Liver (tissue), 9 donors: Measurements from ENCODE around the gene FEV. TPM values are rescaled to one million over a fixed set of nuclear protein-coding genes. Genes with fewer than 3 reads are reported as not detected.

ENCODE experiments used
- DNase-seq: peaks from one replicate; pipeline ENCODE4 v3.0.0-alpha.2; 2017; ENCODE audit warnings: low spot score
- H3K27ac ChIP-seq, 2 donors: one replicate each; pipeline ENCODE4 v1.7.0; 2013; ENCODE audit warnings: inconsistent platforms in 2 of 2, low read length in 2 of 2, control low read depth in 1 of 2, low read depth in 1 of 2, mild to moderate bottlenecking in 1 of 2
- H3K27me3 ChIP-seq, 4 donors: one replicate each; pipeline versions ENCODE4 v1.6.1 to v1.7.0; 2013; ENCODE audit warnings: low read length in 3 of 4, inconsistent platforms in 1 of 4, mild to moderate bottlenecking in 1 of 4, moderate library complexity in 1 of 4; ENCODE audit not compliant: control insufficient read depth in 4 of 4, insufficient read depth in 4 of 4
- H3K36me3 ChIP-seq, 4 donors: one replicate each; pipeline versions ENCODE4 v1.6.1 to v1.7.0; 2013; ENCODE audit warnings: low read length in 3 of 4, mild to moderate bottlenecking in 3 of 4, low read depth in 1 of 4, moderate library complexity in 1 of 4; ENCODE audit not compliant: control insufficient read depth in 4 of 4, insufficient read depth in 3 of 4
- H3K4me1 ChIP-seq, 4 donors: one replicate each; pipeline versions ENCODE4 v1.6.1 to v1.7.0; 2013; ENCODE audit warnings: low read length in 3 of 4, mild to moderate bottlenecking in 3 of 4, moderate library complexity in 1 of 4; ENCODE audit not compliant: control insufficient read depth in 4 of 4, insufficient read depth in 4 of 4
- H3K4me3 ChIP-seq, 3 donors: one replicate each; pipeline versions ENCODE4 v1.6.1 to v1.7.0; 2013; ENCODE audit warnings: low read length in 3 of 3, control low read depth in 1 of 3, low read depth in 1 of 3, mild to moderate bottlenecking in 1 of 3
- H3K9ac ChIP-seq, 2 donors: one replicate each; pipeline ENCODE4 v1.7.0; 2013; ENCODE audit warnings: low read length in 2 of 2, mild to moderate bottlenecking in 2 of 2, moderate library complexity in 2 of 2, control low read depth in 1 of 2, low read depth in 1 of 2
- H3K9me3 ChIP-seq, 4 donors: one replicate each; pipeline versions ENCODE4 v1.6.1 to v1.7.0; 2013; ENCODE audit warnings: low read length in 3 of 4; ENCODE audit not compliant: control insufficient read depth in 4 of 4
- EGR1 ChIP-seq, 2 donors: IDR thresholded peaks; 2 replicates each; pipeline ENCODE4 v1.6.1; 2016 to 2018; ENCODE audit warnings: antibody characterized with exemption in 2 of 2, low read depth in 2 of 2
- FOXA1 ChIP-seq: IDR thresholded peaks from 2 replicates; pipeline ENCODE4 v1.6.1; 2016; ENCODE audit warnings: antibody characterized with exemption
- FOXA2 ChIP-seq: IDR thresholded peaks from 2 replicates; pipeline ENCODE4 v1.6.1; 2016; ENCODE audit warnings: antibody characterized with exemption
- GABPA ChIP-seq, 2 donors: IDR thresholded peaks in 1 of 2; conservative IDR thresholded peaks in 1 of 2; 2 replicates each; pipeline ENCODE4 v1.6.1; 2016; ENCODE audit warnings: antibody characterized with exemption in 2 of 2, mild to moderate bottlenecking in 1 of 2, moderate library complexity in 1 of 2
- HNF4A ChIP-seq, 2 donors: conservative IDR thresholded peaks; 2 replicates each; pipeline ENCODE4 v1.6.1; 2016; ENCODE audit warnings: antibody characterized with exemption in 2 of 2, mild to moderate bottlenecking in 2 of 2
- HNF4G ChIP-seq: IDR thresholded peaks from 2 replicates; pipeline ENCODE4 v1.6.1; 2016; ENCODE audit warnings: antibody characterized with exemption
- JUND ChIP-seq, 2 donors: IDR thresholded peaks; 2 replicates each; pipeline ENCODE4 v1.6.1; 2016; ENCODE audit warnings: antibody characterized with exemption in 2 of 2
- NR2F2 ChIP-seq: IDR thresholded peaks from 2 replicates; pipeline ENCODE4 v1.6.1; 2016; ENCODE audit warnings: antibody characterized with exemption
- RAD21 ChIP-seq, 2 donors: IDR thresholded peaks; 2 replicates each; pipeline ENCODE4 v1.6.1; 2016; ENCODE audit warnings: antibody characterized with exemption in 2 of 2, mild to moderate bottlenecking in 2 of 2
- RXRA ChIP-seq, 2 donors: IDR thresholded peaks; 2 replicates each; pipeline ENCODE4 v1.6.1; 2017 to 2018; ENCODE audit warnings: antibody characterized with exemption in 2 of 2, mild to moderate bottlenecking in 1 of 2
- SP1 ChIP-seq: IDR thresholded peaks from 2 replicates; pipeline ENCODE4 v1.6.1; 2018; ENCODE audit warnings: antibody characterized with exemption, mild to moderate bottlenecking
- TAF1 ChIP-seq: conservative IDR thresholded peaks from 2 replicates; pipeline ENCODE4 v1.6.1; 2016; ENCODE audit warnings: antibody characterized with exemption, mild to moderate bottlenecking
- YY1 ChIP-seq: IDR thresholded peaks from 2 replicates; pipeline ENCODE4 v1.6.1; 2016; ENCODE audit warnings: antibody characterized with exemption, mild to moderate bottlenecking
- WGBS: extraction: QIAGEN DNeasy Blood & Tissue Kit; methylation state at CpG from one replicate; pipeline ENCODE4 v1.1.7; 2013; 5-methylcytosine and 5-hydroxymethylcytosine counted together
- polyA plus RNA-seq, 2 donors: library from polyadenylated mRNA; stranded (reverse) in 1 of 2; unstranded in 1 of 2; fragments of 200-250 nt in 1 of 2; fragments of >200 nt in 1 of 2; fragmentation: Nextera tagmentation in 1 of 2; extraction: Ambion mirVana in 1 of 2; gene quantifications; one replicate each; pipeline versions ENCODE4 v1.2.1 to v1.2.3, GENCODE V29; 2013 to 2015
- total RNA-seq, 2 donors: library from RNA; depleted of rRNA; stranded (reverse); fragments of >200 nt; gene quantifications; one replicate each; pipeline ENCODE4 v1.2.3, GENCODE V29; 2014
- TF ChIP-seq, protein P1 (sequence below): IDR thresholded peaks from 2 replicates; pipeline ENCODE4 v1.6.1; 2016; ENCODE audit warnings: antibody characterized with exemption
- TF ChIP-seq, protein P2 (sequence below): IDR thresholded peaks from 2 replicates; pipeline ENCODE4 v1.6.1; 2016; ENCODE audit warnings: antibody characterized with exemption
- TF ChIP-seq, protein P3 (sequence below): IDR thresholded peaks from 2 replicates; pipeline ENCODE4 v1.6.1; 2016; ENCODE audit warnings: antibody characterized with exemption, mild to moderate bottlenecking
- TF ChIP-seq, protein P4 (sequence below): fragments of 150-350 bp; IDR thresholded peaks from 2 replicates; pipeline ENCODE4 v1.5.1; 2017; ENCODE audit warnings: improper control_type of control experiment, low read depth, low read length; ENCODE audit not compliant: missing input control
- donor health status: healthy.
- donor health status: healthy.
- donor health status: healthy.
- donor health status: healthy.
- donor health status: healthy.

FEV gene
- total and polyA plus RNA-seq, 4 donors: not detected

DNA sequence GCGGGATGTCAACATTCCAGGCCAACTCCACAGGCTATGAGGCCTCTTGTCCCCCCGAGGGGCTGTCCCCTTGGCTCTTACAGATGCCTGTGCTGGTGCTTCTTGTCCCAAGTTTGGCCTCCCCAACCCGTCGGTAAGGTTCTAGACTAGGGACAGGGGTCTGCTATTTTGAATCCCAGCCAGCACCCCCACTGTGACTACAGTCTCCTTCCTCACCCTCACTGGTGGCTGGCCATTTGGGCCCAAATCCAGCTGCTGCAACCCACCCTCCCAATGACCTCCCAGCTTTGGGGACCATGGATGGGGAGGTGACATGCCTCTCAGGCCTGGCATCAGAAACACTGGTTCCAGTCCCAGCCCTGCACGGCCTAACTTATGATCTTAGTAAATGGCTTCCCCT lies 37.6 kb upstream of the FEV start:
- Histone ChIP-seq H3K4me1 (no peaks in the 10 kb centered on the region), H3K27ac (no peak overlapping the region), H3K36me3 (no peaks in the 10 kb centered on the region), H3K9me3 (no peaks in the 10 kb centered on the region), H3K27me3 (no peaks in the 10 kb centered on the region), H3K9ac (no peak overlapping the region), H3K4me3 (no peak overlapping the region)
- 92% methylated on average over 5 of the region's 5 CpGs for WGBS
- TF ChIP-seq, protein P1, sequence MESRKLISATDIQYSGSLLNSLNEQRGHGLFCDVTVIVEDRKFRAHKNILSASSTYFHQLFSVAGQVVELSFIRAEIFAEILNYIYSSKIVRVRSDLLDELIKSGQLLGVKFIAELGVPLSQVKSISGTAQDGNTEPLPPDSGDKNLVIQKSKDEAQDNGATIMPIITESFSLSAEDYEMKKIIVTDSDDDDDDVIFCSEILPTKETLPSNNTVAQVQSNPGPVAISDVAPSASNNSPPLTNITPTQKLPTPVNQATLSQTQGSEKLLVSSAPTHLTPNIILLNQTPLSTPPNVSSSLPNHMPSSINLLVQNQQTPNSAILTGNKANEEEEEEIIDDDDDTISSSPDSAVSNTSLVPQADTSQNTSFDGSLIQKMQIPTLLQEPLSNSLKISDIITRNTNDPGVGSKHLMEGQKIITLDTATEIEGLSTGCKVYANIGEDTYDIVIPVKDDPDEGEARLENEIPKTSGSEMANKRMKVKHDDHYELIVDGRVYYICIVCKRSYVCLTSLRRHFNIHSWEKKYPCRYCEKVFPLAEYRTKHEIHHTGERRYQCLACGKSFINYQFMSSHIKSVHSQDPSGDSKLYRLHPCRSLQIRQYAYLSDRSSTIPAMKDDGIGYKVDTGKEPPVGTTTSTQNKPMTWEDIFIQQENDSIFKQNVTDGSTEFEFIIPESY: no peak
- TF ChIP-seq HNF4A (conservative IDR thresholded peaks at IDR 0.05) (no peak), FOXA2 (no peak), HNF4G (no peak), JUND (IDR thresholded peaks at IDR 0.05) (no peak), SP1 (no peak), RXRA (IDR thresholded peaks at IDR 0.05) (no peak), TAF1 (no peak), NR2F2 (no peak), GABPA (IDR thresholded peaks at IDR 0.05 in 1 of 2, conservative IDR thresholded peaks at IDR 0.05 in 1 of 2) (no peak)
- TF ChIP-seq, protein P2, sequence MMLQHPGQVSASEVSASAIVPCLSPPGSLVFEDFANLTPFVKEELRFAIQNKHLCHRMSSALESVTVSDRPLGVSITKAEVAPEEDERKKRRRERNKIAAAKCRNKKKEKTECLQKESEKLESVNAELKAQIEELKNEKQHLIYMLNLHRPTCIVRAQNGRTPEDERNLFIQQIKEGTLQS: no peak
- TF ChIP-seq, protein P3, sequence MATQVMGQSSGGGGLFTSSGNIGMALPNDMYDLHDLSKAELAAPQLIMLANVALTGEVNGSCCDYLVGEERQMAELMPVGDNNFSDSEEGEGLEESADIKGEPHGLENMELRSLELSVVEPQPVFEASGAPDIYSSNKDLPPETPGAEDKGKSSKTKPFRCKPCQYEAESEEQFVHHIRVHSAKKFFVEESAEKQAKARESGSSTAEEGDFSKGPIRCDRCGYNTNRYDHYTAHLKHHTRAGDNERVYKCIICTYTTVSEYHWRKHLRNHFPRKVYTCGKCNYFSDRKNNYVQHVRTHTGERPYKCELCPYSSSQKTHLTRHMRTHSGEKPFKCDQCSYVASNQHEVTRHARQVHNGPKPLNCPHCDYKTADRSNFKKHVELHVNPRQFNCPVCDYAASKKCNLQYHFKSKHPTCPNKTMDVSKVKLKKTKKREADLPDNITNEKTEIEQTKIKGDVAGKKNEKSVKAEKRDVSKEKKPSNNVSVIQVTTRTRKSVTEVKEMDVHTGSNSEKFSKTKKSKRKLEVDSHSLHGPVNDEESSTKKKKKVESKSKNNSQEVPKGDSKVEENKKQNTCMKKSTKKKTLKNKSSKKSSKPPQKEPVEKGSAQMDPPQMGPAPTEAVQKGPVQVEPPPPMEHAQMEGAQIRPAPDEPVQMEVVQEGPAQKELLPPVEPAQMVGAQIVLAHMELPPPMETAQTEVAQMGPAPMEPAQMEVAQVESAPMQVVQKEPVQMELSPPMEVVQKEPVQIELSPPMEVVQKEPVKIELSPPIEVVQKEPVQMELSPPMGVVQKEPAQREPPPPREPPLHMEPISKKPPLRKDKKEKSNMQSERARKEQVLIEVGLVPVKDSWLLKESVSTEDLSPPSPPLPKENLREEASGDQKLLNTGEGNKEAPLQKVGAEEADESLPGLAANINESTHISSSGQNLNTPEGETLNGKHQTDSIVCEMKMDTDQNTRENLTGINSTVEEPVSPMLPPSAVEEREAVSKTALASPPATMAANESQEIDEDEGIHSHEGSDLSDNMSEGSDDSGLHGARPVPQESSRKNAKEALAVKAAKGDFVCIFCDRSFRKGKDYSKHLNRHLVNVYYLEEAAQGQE: no peak
- no peak for DNase-seq

DNA sequence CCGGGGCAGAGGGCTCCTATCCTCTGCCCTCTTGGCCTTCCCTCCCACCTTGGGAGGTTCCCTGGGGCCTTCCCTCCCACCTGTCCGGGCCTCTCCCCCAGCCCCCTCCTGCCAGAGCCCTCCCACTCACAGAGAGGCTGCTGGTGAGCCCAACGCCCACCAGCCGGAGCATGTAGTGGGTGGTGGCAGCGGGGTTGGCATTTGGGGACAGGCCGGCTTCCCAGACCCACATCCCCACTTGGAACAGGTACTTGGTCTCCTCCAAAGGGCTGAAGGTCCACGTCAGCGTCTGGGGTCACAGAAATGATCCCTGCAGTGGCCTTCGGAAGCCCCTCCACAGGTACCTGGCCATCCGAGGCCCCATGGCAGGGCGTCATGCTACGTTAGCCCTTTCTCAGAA lies 37.1 kb upstream of the FEV start:
- Histone ChIP-seq H3K9me3 (no peaks in the 10 kb centered on the region), H3K4me3 (no peak overlapping the region), H3K9ac (no peak overlapping the region), H3K4me1 (no peaks in the 10 kb centered on the region), H3K36me3 (no peaks in the 10 kb centered on the region), H3K27me3 (no peaks in the 10 kb centered on the region), H3K27ac (no peak overlapping the region)
- TF ChIP-seq TAF1: no peak
- DNase-seq: no peak
- 87% methylated on average over 12 of the region's 12 CpGs for WGBS

DNA sequence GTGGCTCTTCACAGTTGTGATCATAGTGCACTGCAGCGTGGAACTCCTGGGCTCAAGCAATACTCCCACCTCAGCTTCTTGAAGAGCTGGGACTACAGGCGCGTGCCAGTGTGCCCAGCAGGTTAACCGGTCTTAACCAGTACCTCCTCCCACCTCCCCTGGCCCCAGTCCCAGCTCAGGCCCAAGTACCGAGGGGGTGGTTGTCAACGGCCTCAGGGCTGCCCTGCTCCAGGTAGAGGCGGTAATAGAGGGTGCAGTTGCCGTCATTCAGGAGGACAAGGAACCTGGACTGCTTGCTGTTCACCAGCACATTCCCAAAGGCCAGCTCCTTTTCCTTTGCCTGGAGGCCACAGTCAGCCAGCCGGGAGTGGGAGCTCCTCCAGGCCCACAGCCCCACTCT lies 36.6 kb upstream of the FEV start:
- Histone ChIP-seq H3K4me1 (no peaks in the 10 kb centered on the region), H3K27ac (no peak overlapping the region), H3K36me3 (no peaks in the 10 kb centered on the region), H3K9me3 (no peaks in the 10 kb centered on the region), H3K27me3 (no peaks in the 10 kb centered on the region), H3K4me3 (no peak overlapping the region), H3K9ac (no peak overlapping the region)
- WGBS: 86% methylated on average over 9 of the region's 9 CpGs
- no peak for DNase-seq
- no peak for TF ChIP-seq JUND (IDR thresholded peaks at IDR 0.05)
- no peak for TF ChIP-seq TAF1
- TF ChIP-seq, protein P3: no peak
- TF ChIP-seq SP1: no peak
- no peak for TF ChIP-seq NR2F2
- no peak for TF ChIP-seq RAD21 (IDR thresholded peaks at IDR 0.05)
- no peak for TF ChIP-seq RXRA (IDR thresholded peaks at IDR 0.05)
- no peak for TF ChIP-seq FOXA1
- TF ChIP-seq GABPA (IDR thresholded peaks at IDR 0.05 in 1 of 2, conservative IDR thresholded peaks at IDR 0.05 in 1 of 2): no peak
- TF ChIP-seq, protein P4, sequence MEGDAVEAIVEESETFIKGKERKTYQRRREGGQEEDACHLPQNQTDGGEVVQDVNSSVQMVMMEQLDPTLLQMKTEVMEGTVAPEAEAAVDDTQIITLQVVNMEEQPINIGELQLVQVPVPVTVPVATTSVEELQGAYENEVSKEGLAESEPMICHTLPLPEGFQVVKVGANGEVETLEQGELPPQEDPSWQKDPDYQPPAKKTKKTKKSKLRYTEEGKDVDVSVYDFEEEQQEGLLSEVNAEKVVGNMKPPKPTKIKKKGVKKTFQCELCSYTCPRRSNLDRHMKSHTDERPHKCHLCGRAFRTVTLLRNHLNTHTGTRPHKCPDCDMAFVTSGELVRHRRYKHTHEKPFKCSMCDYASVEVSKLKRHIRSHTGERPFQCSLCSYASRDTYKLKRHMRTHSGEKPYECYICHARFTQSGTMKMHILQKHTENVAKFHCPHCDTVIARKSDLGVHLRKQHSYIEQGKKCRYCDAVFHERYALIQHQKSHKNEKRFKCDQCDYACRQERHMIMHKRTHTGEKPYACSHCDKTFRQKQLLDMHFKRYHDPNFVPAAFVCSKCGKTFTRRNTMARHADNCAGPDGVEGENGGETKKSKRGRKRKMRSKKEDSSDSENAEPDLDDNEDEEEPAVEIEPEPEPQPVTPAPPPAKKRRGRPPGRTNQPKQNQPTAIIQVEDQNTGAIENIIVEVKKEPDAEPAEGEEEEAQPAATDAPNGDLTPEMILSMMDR: no peak
- TF ChIP-seq, protein P2: no peak
- TF ChIP-seq YY1: no peak
- no peak for TF ChIP-seq EGR1 (IDR thresholded peaks at IDR 0.05; ENCODE audit: low read depth in 2 of 2)
